ENCODE measurements around the gene C2orf69.

GRCh38 chr2:199916980-199917379 lies 5.9 kb downstream of the C2orf69 start:
- TF ChIP-seq POLR2A (IDR thresholded peaks at IDR 0.05; ENCODE audit: low read depth, low read length) (no peak), POLR2AphosphoS5 (IDR thresholded peaks at IDR 0.05; ENCODE audit: low read depth, low read length) (no peak), TAF1 (IDR thresholded peaks at IDR 0.05; ENCODE audit: borderline replicate concordance, low read depth, low read length) (no peak)
